H1 (cell line): ENCODE data around the gene PRR19. TPM values are rescaled to one million over a fixed set of nuclear protein-coding genes. Genes with fewer than 3 reads are reported as not detected.

Experiments
- CHD7 ChIP-seq: fragments of 300-600 bp; sonication (generic); IDR thresholded peaks from 2 replicates; pipeline ENCODE4 v1.7.1; 2012; ENCODE audit warnings: low read length, moderate library complexity, mild to moderate bottlenecking, inconsistent platforms; ENCODE audit not compliant: insufficient replicate concordance
- polyA plus RNA-seq, 7 experiments: library from polyadenylated mRNA; depleted of rRNA in 3 of 7; stranded (reverse) in 5 of 7; unstranded in 2 of 7; fragments of >200 nt in 5 of 7; fragments of 200-250 nt in 2 of 7; gene quantifications; 1 replicate in 5 of 7; 2 replicates in 1 of 7; 4 replicates in 1 of 7; pipeline versions ENCODE4 v1.2.1 to v1.2.3, GENCODE V29; 2011 to 2013; ENCODE audit warnings: missing spikeins in 2 of 7, mixed read lengths in 2 of 7
- total RNA-seq: library from RNA; stranded (reverse); fragmentation: NEBNext Ultra II Directional; extraction: Animal tissue kit (Norgen Biotek cat#: 25700); gene quantifications from 2 replicates; pipeline ENCODE4 v1.2.1, GENCODE V29; 2021
- TF ChIP-seq, protein P1 (sequence below), 3 experiments: IDR thresholded peaks; 1 replicate in 2 of 3; 2 replicates in 1 of 3; pipeline versions ENCODE4 v1.5.1 to v1.6.1; 2011; ENCODE audit warnings: low read length in 3 of 3, mild to moderate bottlenecking in 3 of 3, inconsistent platforms in 2 of 3, low read depth in 1 of 3, moderate library complexity in 1 of 3; ENCODE audit not compliant: insufficient read depth in 1 of 3; ENCODE audit errors: control extremely low read depth in 1 of 3

The PRR19 gene
- total and polyA plus RNA-seq, 2 of the 8 experiments (the other 6 are each of a cell fraction or from before 2014, with no cell fraction given), result 7.2 to 7.5 TPM

GRCh38 chr19:42285541-42285941, 16.4 kb upstream of the PRR19 start (continued):
- no peak for TF ChIP-seq CHD7
- TF ChIP-seq, protein P1, sequence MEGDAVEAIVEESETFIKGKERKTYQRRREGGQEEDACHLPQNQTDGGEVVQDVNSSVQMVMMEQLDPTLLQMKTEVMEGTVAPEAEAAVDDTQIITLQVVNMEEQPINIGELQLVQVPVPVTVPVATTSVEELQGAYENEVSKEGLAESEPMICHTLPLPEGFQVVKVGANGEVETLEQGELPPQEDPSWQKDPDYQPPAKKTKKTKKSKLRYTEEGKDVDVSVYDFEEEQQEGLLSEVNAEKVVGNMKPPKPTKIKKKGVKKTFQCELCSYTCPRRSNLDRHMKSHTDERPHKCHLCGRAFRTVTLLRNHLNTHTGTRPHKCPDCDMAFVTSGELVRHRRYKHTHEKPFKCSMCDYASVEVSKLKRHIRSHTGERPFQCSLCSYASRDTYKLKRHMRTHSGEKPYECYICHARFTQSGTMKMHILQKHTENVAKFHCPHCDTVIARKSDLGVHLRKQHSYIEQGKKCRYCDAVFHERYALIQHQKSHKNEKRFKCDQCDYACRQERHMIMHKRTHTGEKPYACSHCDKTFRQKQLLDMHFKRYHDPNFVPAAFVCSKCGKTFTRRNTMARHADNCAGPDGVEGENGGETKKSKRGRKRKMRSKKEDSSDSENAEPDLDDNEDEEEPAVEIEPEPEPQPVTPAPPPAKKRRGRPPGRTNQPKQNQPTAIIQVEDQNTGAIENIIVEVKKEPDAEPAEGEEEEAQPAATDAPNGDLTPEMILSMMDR (IDR thresholded peaks at IDR 0.05; ENCODE audit: control extremely low read depth in 1 of 3, insufficient read depth in 1 of 3, low read depth in 1 of 3, low read length in 3 of 3), result peak in 1 of 3 experiments; percentile 2; a peak in 1 of 4 replicates
